ENCODE measurements around the gene ARRDC5.
"Not testable (repeated sequence)": the region's sequence is repeated elsewhere in the genome, so short reads cannot be mapped to it uniquely, and the experiment has no call there.

ARRDC5 gene

DNA sequence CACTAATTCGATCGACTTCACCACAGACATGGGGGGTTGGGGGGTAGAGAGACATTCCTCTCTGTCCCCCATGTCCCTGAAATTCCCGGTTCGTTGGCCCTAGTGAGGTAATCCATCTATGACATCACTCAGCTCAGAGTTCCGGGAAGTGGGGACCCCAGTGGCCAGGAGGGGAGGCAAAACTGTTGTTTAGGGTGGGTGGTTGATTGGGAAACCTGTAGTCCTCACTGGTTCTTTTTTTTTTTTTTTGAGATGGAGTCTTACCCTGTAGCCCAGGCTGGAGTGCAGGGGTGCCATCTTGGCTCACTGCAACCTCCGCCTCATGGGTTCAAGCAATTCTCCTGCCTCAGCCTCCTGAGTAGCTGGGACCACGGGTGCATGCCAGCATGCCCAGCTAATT, at the start of gene ARRDC5:
Gene ARRDC5 (minus strand): TSS at position 101 of the 400 bp plus-strand sequence. CDS start 71 bp downstream, at position 30.
- DNase-seq: no peak

DNA sequence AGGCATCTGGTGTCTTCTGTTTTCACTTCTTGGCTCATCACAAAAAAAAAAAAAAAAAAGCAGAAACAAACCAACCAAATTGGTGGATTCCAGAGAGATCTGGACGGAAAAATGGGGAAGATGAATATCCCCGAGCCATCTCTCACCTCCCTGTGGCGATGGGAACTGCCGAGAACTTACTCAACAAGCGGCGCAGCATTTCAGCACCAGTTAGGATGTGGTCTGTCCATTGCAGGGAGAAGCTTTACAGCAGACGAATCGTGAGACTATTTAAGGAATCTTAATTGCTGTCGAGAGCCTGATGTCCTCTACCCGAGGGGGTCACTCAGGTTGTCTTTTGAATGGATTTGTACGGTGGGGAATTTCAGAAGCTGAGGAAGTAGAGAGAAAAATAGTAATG, 49.0 kb upstream of the ARRDC5 start:
- no peak for DNase-seq

- DNase-seq: not testable (repeated sequence)
Measured at GRCh38 chr19:4950650-4951049, 48.0 kb upstream of the ARRDC5 start.

DNA sequence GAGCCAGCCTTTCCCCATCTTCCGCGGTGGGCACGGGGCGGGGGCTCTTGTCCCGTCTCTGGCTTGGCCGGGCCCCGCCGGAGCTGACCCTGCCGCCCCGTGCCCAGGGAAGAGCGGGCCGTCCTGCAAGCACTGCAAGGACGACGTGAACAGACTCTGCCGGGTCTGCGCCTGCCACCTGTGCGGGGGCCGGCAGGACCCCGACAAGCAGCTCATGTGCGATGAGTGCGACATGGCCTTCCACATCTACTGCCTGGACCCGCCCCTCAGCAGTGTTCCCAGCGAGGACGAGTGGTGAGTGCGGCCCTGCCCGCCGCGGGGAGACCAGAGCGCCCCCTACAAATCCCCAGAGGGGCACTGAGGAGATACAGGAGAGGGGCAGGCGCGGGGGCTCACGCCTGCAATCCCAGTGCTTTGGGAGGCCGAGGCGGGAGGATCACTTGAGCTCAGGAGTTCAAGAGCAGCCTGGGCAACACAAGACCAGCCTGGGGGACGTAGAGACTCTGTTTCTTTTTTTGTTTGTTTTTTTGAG, 39.0 kb upstream of the ARRDC5 start:
- DNase-seq: not testable (repeated sequence)

GRCh38 chr19:4939466-4939865, 36.8 kb upstream of the ARRDC5 start:
- no peak for DNase-seq

DNA sequence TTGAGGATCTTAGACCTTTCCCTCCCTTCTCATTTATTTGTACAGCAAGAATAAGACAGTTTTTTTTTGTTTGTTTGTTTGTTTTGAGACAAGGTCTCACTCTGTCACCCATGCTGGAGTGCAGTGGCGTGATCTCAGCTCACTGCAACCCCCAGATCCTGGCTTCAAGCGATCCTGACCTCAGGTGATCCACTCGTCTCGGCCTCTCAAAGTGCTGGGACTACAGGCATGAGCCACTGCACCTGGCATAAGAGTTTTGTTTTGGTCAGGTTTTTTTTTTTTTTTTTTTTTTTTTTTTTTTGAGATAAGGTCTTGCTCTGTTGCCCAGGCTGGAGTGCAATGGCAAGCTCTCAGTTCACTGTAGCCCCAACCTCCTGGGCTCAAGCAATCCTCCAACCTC, 35.8 kb upstream of the ARRDC5 start:
- DNase-seq: not testable (repeated sequence)

- DNase-seq: no peak
Measured at GRCh38 chr19:4937060-4937459, 34.4 kb upstream of the ARRDC5 start.

GRCh38 chr19:4935444-4935843, 32.7 kb upstream of the ARRDC5 start:
- no peak for DNase-seq

DNA sequence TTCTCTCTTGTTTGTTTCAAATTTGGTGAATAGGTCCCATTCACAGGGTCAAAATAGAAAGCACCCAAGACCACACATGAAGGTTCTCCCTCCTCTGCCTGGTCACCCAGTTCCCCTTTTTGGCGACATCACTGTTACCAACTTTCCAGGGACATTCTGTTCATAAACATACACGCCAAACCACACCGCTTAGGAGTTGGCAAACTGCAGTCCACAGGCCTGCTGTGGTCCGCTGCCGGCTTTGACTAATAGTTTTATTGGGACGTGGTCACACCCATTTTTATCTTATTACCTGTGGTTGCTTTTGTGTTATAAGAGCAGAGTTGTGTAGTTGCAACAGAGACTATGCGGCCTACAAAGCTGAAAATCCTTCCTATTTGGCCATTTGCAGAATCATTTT, 30.8 kb upstream of the ARRDC5 start:
- DNase-seq: peak in 1 of 2 experiments; percentile 1

DNA sequence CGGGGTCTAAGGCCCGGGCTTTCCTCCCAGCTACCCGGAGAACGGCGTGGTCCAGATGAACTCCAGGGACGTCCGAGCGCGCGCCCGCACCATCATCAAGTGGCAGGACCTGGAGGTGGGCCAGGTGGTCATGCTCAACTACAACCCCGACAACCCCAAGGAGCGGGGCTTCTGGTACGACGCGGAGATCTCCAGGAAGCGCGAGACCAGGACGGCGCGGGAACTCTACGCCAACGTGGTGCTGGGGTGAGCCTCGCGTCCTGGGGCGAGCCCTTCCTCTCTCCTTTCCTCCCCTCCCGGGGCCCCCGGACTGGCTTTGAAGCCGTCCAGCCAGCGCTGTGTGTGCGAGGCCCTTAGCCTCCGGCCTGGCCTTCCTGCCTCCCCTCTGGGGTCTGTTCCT, 30.0 kb upstream of the ARRDC5 start:
- DNase-seq: no peak

GRCh38 chr19:4930664-4931063, 28.0 kb upstream of the ARRDC5 start:
- DNase-seq: no peak

DNA sequence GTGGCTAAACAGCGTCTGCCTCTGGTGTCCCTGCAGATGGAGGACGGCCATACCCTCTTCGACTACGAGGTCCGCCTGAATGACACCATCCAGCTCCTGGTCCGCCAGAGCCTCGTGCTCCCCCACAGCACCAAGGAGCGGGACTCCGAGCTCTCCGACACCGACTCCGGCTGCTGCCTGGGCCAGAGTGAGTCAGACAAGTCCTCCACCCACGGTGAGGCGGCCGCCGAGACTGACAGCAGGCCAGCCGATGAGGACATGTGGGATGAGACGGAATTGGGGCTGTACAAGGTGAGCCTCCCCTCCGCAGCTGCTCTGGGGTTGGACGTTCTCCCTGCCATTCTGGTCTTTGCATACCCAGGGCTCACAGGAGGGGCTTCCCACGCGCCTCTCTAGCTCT, 26.5 kb upstream of the ARRDC5 start:
- no peak for DNase-seq

- DNase-seq: no peak
Measured at GRCh38 chr19:4923276-4923747, 20.6 kb upstream of the ARRDC5 start.

GRCh38 chr19:4922530-4923275, 20.0 kb upstream of the ARRDC5 start:
- peak; percentile 18 to 26 for DNase-seq

- DNase-seq: peak; percentile 98
Measured at GRCh38 chr19:4916292-4917082, 13.8 kb upstream of the ARRDC5 start.

DNA sequence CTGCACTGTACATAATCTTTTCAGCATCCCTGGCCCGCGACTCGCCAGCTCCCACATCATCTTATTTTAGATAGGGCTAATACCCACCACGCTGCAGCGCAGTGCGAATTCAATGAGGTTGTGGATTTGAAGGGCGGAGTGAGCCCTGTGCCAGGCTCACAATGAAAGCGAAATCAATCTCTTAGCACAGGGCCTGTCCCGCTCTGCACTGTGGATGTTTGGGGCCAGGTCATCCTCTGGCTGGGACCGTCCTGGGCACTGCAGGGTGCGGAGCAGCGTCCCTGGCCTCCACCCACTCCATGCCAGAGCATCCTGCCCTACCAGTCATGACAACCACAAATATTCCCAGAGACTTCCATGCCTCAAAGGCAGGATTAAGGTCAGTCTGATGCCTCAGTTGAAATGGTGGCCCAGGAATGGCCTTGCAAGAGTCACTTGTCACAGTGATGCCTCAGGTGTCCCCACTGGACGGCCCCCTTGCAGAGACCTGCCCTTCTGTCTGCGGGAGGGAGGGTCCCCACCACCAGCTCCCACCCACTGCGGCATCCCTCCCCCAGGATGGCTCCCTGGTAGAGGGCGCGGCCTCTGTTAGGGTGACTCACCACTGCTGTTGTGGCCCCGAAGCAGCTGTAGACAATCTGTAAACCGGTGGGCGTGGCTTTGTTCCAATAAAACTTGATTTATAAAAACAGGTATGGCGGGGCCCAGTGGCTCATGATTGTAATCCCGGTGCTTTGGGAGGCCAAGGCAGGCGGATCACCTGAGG, 12.2 kb upstream of the ARRDC5 start:
- DNase-seq: peak; percentile 14 to 24

GRCh38 chr19:4913996-4914735, 11.5 kb upstream of the ARRDC5 start:
- no peak for DNase-seq

DNA sequence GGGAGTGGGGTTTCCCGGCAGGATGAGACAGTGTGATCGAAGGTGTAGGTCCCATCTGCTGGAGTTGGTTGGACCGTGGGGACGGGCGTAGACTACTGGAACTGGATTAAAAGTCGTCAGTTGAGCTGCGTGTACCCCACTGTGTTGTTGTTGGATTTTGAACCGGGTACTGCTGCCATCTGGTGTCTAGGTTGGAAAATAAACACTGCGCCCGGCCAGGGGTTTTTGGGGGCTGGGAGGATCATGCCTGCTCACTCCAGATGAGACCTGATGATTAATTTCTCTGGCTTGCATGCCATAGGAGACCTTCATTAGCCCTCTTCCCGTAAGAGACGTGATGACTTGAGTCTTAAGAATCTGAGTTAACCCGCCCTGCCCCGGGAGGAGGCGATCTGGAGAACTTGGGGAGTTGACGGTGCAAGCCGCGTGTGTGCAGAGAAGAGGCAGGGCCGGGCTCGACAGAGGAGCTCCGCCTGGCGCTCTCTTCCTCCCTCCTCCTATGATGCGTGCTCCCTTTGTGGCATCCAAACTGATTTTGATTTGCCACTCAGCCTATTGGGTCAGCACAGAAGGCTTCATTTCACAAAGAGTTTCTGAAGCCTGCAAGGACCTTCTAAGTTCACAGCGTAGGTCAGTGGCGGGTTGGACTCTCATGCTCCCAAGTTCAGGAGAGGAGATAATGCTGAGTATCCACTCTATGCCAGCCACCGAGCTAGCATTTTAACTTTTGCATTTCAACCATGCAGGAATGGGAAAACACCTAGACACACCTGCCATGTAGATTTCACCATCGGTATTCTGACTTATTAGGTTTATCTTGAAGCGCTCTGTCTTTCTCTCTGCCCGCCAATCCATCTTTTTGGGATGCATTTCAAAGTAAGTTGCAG, 9.3 kb upstream of the ARRDC5 start:
- peak; percentile 78 to 87 for DNase-seq

GRCh38 chr19:4911314-4911713, 8.6 kb upstream of the ARRDC5 start:
- no peak for DNase-seq

GRCh38 chr19:4910594-4911281, 8.0 kb upstream of the ARRDC5 start:
- DNase-seq: peak; percentile 85 to 89
